Activated naive CD8-positive, alpha-beta T cell (primary cell): ENCODE data around the gene HSDL1.
A peak's percentile ranks its signal among the peaks of the same experiment; 100 is the strongest.

ENCODE experiments used
- H3K27ac Mint-ChIP-seq: one replicate; pipeline ENCODE4 v1.8.0; 2021; ENCODE audit warnings: mixed read lengths
- H3K27me3 Mint-ChIP-seq: one replicate; pipeline ENCODE4 v1.8.0; 2021; ENCODE audit warnings: mixed read lengths
- H3K36me3 Mint-ChIP-seq: one replicate; pipeline ENCODE4 v1.8.0; 2021; ENCODE audit warnings: mixed read lengths
- H3K4me1 Mint-ChIP-seq: one replicate; pipeline ENCODE4 v1.8.0; 2021; ENCODE audit warnings: low read depth, mixed read lengths
- H3K4me3 Mint-ChIP-seq: one replicate; pipeline ENCODE4 v1.8.0; 2021; ENCODE audit warnings: mild to moderate bottlenecking, mixed read lengths
- H3K9me3 Mint-ChIP-seq: one replicate; pipeline ENCODE4 v1.8.0; 2021; ENCODE audit warnings: low read depth, mixed read lengths

Gene HSDL1

DNA sequence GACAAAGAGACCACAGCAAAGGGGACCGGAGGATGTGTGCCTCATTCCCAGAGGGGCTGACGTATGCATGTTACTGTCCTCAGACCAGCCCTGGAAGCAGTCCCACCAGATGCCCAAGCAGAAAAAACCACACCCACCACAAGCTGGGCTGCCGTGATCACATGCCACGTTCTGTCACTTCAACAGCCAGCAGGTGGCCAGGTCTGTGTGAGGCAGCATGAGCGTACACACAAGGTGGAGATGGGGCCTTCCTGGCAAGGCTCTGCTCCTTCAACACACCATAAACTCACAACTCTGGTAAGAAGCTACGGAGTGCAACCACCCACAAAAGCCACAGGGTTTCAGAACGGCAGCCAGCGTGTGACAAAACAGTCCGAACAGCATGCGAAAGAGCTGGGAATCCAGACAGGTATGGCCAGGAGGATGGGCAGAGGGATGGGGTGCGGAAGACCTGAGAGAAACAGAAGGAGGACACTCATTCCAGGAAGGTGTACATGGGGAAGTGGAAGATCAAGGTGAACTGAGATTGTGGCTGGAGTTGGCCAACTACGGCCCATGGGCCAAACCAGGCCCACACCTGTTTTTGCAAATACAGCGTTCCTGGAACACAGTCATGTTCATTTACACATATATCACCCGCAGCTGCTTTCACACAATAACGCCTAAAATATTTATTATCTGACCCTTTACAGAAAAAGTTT is 56.1 kb downstream of the HSDL1 start:
- peaks cover 15% of the 10 kb centered on the region for H3K36me3 Mint-ChIP-seq
- peaks cover 41% of the 10 kb centered on the region for H3K4me1 Mint-ChIP-seq
- no peak overlapping the region for H3K4me3 Mint-ChIP-seq
- no peaks in the 10 kb centered on the region for H3K27me3 Mint-ChIP-seq
- H3K27ac Mint-ChIP-seq: peak overlapping the region; percentile 13
- no peaks in the 10 kb centered on the region for H3K9me3 Mint-ChIP-seq

DNA sequence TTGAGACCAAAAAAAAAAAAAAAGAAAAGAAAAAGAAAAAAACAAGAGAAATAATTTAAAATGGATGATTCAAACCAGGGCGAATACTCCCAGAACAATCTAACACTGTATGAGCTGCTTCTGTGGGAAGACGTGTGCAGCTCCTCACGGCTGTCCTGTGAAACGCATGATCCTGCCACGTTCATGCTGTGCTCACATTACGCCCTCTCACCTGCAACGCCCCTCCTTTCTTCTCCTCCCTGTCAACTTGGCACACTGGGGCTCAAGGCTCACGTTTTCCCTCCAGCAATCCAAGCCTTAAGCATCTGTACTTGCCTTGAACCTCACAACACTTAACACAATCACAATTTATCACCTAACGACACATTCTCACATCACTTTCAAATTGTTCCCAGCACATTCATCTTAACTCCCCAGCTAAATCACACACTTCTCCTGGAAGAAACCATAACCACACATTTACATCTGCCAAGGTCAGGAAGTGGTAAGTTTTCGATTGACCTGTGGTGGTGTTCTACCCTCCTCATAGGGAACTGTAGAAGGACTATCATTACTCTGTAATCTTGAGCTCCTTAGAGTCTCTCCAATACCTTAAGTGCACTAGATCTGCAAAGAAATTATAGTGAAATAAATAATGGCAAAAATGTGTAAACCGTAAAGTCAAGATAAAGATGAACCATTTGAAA is 57.4 kb downstream of the HSDL1 start:
- Mint-ChIP-seq H3K9me3 (no peaks in the 10 kb centered on the region), H3K27me3 (no peaks in the 10 kb centered on the region), H3K4me1 (peaks cover 41% of the 10 kb centered on the region), H3K36me3 (peaks cover 11% of the 10 kb centered on the region), H3K27ac (peak overlapping the region; percentile 54), H3K4me3 (no peak overlapping the region)

DNA sequence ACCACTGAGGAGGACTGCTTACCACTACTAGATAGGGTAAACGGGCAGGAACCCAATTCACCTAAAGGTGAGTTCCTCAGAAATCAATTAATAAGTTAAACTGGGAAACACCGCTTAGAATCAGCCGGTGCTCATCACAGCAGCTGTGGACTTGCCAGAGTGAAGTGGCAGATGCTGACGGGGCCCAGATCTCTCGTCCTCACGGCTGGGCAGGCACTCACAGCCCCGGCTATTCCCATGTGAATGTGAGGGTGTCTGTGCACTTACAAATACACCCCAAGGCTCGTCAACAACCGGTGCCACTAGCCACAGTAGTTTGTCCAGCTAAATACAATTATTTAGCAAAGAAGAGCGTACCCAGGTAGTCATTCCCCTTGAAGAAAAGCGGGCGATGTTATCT is 58.0 kb downstream of the HSDL1 start:
- Mint-ChIP-seq H3K27ac (no peak overlapping the region), H3K9me3 (no peaks in the 10 kb centered on the region), H3K27me3 (no peaks in the 10 kb centered on the region), H3K4me1 (peaks cover 41% of the 10 kb centered on the region), H3K36me3 (peaks cover 10% of the 10 kb centered on the region), H3K4me3 (no peak overlapping the region)

DNA sequence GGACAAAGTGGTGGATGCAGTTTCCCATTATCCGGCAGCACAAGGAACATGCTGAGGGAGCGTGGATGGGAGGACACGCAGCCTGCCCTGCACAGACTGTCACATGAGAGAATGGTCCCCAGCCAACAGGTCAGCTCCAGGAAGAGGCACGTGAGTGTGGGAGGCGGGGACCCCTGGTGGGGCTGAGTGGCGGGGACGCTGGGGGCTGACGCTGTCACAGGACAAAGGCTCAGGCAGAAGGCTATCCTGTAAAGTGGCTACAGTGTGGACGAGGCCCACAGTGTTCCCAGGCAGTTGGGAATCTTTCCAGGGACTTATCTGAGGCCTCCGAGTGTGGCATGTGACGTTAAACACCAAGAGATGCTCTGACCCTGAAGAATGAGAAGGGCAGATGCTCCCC is 58.6 kb downstream of the HSDL1 start:
- Mint-ChIP-seq H3K4me3 (no peak overlapping the region), H3K9me3 (no peaks in the 10 kb centered on the region), H3K36me3 (peaks cover 8% of the 10 kb centered on the region), H3K27ac (no peak overlapping the region), H3K27me3 (no peaks in the 10 kb centered on the region), H3K4me1 (peaks cover 41% of the 10 kb centered on the region)

DNA sequence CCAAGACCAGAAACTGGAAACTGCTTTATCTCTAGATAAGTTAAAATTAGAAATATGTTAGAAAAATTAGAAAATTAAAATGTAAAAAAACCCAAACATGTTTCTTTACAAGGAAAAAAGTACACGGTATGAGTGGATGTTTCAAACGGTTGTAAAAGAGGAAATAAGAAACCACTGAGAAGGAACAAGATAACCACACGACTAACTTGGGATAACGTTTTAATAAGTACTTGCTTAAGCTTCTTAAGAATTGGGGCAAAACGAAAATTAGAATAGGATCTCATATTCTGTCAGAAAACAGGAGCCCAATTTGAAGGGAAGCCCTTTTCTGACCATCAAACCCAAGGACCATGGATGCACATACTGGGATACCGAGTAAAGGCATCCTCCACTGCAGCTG is 59.2 kb downstream of the HSDL1 start:
- Mint-ChIP-seq H3K9me3 (no peaks in the 10 kb centered on the region), H3K4me3 (no peak overlapping the region), H3K27ac (no peak overlapping the region), H3K36me3 (peaks cover 11% of the 10 kb centered on the region), H3K27me3 (no peaks in the 10 kb centered on the region), H3K4me1 (peaks cover 41% of the 10 kb centered on the region)

DNA sequence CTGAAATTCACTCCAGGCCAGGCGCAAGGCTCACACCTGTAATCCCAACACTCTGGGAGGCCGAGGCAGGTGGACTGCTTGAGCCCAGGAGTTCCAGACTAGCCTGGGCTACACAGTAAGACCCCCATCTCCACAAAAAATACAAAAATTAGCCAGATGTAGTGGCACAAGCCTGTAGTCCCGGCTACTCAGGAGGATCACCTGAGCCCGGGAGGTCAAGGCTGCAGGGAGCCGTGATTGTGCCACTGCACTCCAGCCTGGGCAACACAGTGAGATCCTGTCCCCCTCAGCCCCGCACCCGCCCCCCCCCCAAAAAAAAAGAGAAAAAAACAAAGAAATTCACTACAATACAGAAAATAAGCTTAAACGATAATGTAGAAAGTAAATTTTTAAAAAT is 59.7 kb downstream of the HSDL1 start:
- Mint-ChIP-seq H3K27ac (no peak overlapping the region), H3K4me3 (no peak overlapping the region), H3K9me3 (no peaks in the 10 kb centered on the region), H3K27me3 (no peaks in the 10 kb centered on the region), H3K4me1 (peaks cover 40% of the 10 kb centered on the region), H3K36me3 (peaks cover 12% of the 10 kb centered on the region)

DNA sequence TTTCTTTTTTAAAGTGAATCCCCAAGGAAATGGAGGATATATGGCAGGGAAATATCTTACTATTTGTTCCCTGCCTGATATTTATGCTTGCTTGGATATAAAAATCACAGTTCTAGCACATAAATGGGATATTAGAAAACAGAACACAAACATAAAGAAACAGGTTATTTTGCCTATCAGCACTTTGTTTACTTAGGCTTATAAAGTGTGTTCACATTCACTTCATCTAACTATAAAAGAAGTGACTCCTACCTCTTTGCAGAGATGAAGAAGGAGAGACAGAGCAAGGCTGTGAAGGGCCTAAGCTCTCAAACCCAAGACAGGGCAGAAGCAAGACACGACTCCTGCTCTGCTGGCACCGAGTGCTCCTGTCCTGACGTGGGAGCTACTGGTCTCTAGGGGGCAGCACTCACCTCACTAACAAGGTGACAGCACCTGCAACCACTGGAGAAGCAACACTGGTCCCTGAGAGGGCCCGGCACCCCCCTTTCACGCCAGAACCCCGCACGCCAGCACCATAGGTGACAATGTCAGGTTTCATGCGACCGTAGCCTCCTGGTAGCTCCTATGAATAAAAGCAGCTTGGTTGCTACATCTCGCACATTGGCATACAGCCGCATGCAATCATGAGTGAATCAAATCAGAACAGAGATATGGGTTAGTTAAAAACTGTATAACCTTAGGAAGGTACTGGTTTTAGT is 60.3 kb downstream of the HSDL1 start:
- H3K27ac Mint-ChIP-seq: peak overlapping the region; percentile 83
- no peaks in the 10 kb centered on the region for H3K27me3 Mint-ChIP-seq
- H3K36me3 Mint-ChIP-seq: peaks cover 12% of the 10 kb centered on the region
- no peaks in the 10 kb centered on the region for H3K9me3 Mint-ChIP-seq
- H3K4me3 Mint-ChIP-seq: no peak overlapping the region
- peaks cover 40% of the 10 kb centered on the region for H3K4me1 Mint-ChIP-seq

DNA sequence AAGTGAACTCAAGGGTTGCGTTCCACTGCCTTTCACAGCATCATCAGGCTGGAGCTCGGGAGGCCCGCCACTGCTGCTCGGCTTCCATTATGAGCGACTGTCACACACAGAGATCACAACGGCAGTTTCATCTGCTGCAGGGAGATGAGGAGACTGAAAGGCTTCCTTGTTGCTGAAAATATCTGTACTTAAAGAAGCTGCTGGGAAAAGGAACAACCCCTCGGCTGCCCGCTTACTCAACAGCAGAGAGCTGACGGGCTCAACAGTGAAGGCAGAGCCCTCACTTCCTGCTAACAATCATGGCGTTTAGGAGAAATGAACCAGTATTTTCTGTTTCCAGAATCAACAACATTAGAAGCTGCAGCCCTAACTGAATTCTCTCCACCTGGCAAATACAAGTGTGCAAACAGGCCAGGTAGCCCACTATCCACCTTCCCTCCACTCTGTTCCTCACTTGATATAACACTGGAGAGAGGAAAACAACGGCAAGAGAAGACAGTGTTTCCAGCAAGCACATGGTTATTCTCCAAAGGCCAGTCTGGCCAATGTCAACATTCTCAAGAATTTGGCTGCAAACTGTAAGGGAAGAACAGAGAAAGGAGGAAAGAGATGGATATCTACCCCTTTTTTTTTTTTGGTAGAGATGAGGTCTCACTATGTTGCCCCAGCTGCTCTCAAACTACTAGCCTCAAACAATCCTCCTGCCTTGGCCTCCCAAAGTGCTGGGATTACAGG is 62.0 kb downstream of the HSDL1 start:
- no peak overlapping the region for H3K4me3 Mint-ChIP-seq
- H3K27ac Mint-ChIP-seq: no peak overlapping the region
- H3K9me3 Mint-ChIP-seq: no peaks in the 10 kb centered on the region
- no peaks in the 10 kb centered on the region for H3K27me3 Mint-ChIP-seq
- peaks cover 26% of the 10 kb centered on the region for H3K4me1 Mint-ChIP-seq
- peaks cover 12% of the 10 kb centered on the region for H3K36me3 Mint-ChIP-seq

DNA sequence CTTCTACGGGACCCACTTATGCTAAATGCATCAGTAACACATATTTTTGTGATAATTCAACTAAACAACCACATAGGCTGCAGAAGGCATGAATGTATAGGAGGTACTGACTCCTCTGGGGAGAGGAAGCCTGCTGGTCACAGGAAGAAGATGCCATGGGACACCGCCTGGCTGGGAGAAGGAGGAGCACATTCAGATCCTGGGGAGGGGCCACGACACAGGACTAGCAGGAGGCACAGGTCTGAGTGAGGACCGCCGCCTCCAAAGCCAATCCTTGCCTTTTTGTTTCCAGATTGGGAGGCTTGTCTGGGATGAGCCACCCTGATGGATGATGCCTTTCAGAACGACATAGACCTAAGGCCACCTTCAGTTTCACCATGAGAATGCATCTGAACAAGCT is 62.9 kb downstream of the HSDL1 start:
- H3K27me3 Mint-ChIP-seq: no peaks in the 10 kb centered on the region
- H3K4me3 Mint-ChIP-seq: no peak overlapping the region
- no peaks in the 10 kb centered on the region for H3K9me3 Mint-ChIP-seq
- H3K36me3 Mint-ChIP-seq: peaks cover 8% of the 10 kb centered on the region
- H3K27ac Mint-ChIP-seq: no peak overlapping the region
- peaks cover 23% of the 10 kb centered on the region for H3K4me1 Mint-ChIP-seq

DNA sequence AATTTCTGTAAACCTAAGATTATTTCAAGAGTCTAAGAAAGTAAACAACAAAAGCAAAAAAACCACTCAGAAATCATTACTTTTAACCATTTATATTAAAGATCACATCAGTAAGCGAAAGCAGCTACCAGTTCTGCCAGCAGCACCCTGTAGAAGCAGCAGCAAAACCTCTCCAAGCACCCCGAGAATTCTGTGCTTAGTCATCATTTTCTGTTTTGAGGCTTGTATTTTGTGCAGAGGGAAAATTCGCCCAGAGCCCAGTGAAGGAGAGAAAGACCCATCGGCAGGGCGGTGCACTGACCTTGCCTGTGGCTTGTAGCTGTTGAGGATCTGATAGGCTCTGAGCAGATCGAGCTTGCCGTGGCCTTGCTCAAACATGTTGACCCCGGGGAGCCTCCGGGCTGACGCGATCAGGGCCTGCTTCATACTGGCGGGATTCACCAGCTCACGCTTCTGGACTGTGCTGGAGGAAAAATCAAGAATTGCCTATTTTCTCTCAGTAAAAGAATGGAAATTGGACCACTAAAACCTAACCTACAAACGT is 63.5 kb downstream of the HSDL1 start:
- Mint-ChIP-seq H3K9me3 (no peaks in the 10 kb centered on the region), H3K4me1 (peaks cover 22% of the 10 kb centered on the region), H3K27ac (no peak overlapping the region), H3K27me3 (no peaks in the 10 kb centered on the region), H3K4me3 (no peak overlapping the region), H3K36me3 (peaks cover 8% of the 10 kb centered on the region)

DNA sequence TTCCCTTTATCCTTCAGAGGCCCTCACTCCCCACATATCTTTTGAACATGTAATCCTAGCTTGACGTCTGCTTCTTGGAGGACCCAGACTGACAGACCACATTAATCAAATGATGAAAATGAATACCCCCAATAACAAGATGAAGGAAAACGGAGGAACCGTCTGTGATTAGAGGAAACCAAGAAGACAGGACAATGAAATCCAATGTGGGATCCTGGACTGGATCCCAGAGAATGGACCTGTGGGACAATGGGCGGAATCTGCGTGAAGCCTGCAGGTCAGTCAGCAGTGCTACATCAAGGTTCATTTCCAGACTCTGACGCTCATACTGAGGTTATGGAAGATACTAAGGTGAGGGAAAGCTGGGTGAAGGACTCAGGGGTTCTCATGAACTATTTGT is 64.2 kb downstream of the HSDL1 start:
- Mint-ChIP-seq H3K27ac (no peak overlapping the region), H3K4me3 (no peak overlapping the region), H3K9me3 (no peaks in the 10 kb centered on the region), H3K4me1 (peaks cover 18% of the 10 kb centered on the region), H3K36me3 (peaks cover 5% of the 10 kb centered on the region), H3K27me3 (no peaks in the 10 kb centered on the region)

DNA sequence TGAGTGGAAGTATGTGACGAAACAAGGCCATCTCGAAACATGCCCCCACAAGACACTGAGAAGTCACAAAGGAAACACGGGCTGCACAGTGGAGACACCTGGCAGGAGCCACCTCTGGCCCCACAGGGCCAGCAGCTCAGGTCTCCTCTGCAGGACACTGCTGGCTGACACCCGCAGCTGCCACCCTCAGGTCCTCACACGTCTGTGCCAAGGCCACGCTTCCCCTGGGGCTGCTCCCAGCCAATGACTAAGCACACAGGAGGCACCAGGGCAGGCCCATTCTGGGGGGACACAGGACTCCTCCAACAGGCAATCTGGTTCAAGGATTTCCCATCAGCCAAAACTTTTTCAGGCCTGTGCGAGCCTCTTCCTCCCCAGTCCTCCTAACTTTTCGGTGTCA is 64.6 kb downstream of the HSDL1 start:
- H3K9me3 Mint-ChIP-seq: no peaks in the 10 kb centered on the region
- H3K4me3 Mint-ChIP-seq: no peak overlapping the region
- no peak overlapping the region for H3K27ac Mint-ChIP-seq
- H3K36me3 Mint-ChIP-seq: peaks cover 5% of the 10 kb centered on the region
- H3K27me3 Mint-ChIP-seq: no peaks in the 10 kb centered on the region
- H3K4me1 Mint-ChIP-seq: peaks cover 17% of the 10 kb centered on the region

DNA sequence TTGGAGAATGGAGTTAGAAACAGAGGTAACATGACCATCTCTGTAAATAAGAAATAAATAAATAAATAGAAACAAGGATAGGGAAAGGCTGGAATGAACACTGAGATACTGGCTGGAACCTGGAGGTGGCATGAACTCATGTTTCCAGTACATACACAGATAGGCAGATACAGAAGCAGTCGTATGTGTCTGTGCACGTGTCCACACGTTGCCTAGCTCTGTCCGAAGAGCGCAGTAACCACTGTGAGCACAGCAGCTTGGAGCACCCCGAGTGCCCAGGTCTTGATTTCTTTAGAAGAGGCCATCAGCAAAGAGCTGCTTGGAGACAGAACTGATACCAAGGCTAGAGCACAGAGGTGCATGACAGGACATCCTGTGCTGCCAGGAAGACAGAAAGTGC is 65.3 kb downstream of the HSDL1 start:
- Mint-ChIP-seq H3K27ac (no peak overlapping the region), H3K4me1 (peaks cover 13% of the 10 kb centered on the region), H3K9me3 (no peaks in the 10 kb centered on the region), H3K4me3 (no peak overlapping the region), H3K36me3 (peaks cover 5% of the 10 kb centered on the region), H3K27me3 (no peaks in the 10 kb centered on the region)

DNA sequence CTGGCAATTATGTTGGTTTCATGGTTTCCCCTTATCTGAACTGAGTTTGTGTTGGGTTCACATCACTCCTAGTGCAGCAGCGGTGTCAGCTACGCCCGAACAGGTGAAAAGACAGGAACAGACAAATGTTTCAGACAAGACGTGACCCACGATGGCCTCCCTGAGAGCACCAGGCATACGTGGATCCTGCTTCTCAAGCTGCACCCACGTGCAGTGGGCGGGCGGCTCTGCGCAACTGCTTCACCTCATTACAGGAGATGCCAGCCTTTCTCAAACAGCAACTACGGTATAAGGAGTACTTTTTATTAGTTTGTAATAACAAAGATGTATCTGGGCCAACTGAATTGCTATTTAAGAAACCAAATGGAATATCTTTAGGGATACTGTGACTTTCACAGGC is 69.6 kb downstream of the HSDL1 start:
- Mint-ChIP-seq H3K27ac (no peak overlapping the region), H3K4me3 (no peak overlapping the region), H3K9me3 (no peaks in the 10 kb centered on the region), H3K4me1 (peaks cover 10% of the 10 kb centered on the region), H3K27me3 (no peaks in the 10 kb centered on the region), H3K36me3 (peaks cover 2% of the 10 kb centered on the region)

DNA sequence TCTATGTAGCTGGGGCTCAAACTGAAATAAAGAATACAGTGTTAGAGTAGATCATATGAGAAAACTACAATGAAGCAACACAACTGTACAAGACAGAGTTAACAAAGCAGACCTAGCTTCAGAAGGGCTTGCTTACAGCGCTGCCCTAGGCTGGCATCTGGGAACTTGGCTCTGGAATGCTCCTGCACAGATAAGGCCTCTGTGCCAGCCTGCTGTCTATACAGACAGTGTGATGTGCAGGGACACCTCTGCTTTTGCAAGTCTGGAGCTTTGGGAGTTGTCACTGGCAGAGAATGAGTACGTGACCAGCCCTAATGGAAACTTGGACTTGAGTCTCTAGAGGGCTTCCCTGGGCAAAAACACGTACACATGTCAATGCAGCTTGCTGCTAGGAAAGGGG is 70.3 kb downstream of the HSDL1 start:
- Mint-ChIP-seq H3K27ac (no peak overlapping the region), H3K27me3 (no peaks in the 10 kb centered on the region), H3K4me1 (peaks cover 8% of the 10 kb centered on the region), H3K9me3 (no peaks in the 10 kb centered on the region), H3K36me3 (peaks cover 2% of the 10 kb centered on the region), H3K4me3 (no peak overlapping the region)
